GM19397 (cell line): Measurements from ENCODE around the gene SLC6A12.

Experiments
- ATAC-seq: cut with Tn5 transposase; IDR thresholded peaks from one replicate; pipeline ENCODE4 v1.9.1; 2021; ENCODE audit warnings: mild to moderate bottlenecking, moderate library complexity; ENCODE audit not compliant: unreplicated experiment

Gene SLC6A12

DNA sequence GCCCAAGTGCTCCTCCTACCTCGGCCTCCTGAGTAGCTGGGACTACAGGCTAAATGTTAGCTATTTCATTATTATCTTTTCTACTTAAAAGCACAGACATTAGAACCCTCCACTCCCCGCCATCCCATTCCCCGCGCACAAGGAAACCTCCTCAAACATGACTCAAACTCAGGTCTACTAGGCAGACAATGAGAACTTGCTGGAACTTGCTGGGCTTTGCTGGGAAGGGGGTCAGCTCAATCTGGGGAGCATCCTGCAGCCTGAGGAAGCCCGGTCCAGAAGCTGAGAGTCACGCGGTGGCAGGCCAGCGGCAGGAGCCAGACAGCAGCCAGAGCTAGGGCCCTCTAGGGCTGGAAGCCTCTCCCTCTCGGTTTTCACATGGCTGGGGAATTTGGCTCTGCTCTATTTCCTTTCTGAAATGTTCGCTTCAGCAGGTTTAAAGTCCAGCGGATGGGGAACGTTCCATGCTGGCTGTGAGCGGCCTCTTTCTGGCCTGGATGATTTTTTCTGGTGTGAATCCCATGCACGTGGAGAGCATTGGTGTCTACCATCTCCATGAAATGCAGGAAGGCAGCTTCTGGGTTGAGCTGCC, 68.5 kb downstream of the SLC6A12 start:
- ATAC-seq = no peak

DNA sequence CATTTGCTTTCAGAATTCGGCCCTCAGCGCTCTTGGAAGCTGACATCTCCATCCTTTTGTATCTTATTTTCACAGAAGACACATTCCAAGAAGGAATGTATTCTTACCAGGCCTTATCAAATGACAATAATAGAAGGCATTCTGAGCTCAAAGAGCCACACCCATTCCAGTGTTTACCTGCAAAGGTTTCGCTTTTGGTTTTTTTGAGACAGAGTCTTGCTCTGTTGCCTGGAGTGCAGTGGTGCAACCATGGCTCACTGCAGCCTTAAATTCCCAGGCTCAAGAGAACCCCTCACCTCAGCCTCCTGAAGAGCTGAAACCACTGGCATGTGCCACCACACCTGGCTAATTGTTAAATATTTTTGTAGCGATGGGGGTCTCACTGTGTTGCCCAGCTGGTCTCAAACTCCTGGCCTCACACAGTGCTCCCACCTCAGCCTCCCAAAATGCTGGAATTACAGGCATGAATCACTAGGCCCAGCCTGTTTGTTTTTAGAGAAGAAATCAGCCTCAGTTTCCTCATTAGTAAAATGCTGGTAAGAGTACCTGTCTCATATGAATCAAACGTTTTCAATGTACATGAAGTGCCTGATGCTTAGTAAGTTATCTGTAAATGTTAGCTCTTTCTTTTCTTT, 69.2 kb downstream of the SLC6A12 start:
- no peak for ATAC-seq

DNA sequence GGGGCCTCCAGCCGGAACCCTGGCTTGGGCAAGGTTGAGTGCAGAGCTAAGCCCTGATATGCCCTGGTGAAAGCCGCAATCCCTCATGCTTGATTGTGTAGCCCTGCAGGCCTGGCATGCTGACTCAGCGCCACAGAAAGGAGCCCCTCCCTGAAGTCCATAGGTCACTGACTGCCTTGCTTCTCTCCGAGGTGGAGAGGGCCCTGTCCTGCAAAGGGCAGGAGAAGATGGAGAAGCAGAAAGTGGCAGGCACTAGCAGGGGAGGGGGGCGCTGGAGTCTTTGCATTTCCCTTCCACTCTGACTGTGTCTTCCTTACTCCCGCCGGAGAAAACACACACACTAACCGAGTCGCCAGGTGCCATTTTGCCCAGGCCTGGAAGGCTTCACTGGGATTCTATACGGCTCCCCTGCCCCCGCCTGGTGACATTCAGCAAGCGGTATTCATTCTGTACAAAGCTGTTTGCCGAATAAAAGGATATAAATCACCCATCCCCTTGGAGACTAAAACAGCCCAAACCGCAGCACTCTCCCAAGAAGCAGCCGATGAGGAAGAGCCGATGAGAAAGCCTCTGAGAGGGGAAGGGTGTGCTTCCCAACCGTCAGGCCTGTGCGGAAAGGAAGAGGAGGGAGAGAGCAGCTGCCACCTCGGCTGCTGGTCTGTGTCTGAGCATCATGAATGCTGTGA, 69.8 kb downstream of the SLC6A12 start:
- ATAC-seq = no peak

DNA sequence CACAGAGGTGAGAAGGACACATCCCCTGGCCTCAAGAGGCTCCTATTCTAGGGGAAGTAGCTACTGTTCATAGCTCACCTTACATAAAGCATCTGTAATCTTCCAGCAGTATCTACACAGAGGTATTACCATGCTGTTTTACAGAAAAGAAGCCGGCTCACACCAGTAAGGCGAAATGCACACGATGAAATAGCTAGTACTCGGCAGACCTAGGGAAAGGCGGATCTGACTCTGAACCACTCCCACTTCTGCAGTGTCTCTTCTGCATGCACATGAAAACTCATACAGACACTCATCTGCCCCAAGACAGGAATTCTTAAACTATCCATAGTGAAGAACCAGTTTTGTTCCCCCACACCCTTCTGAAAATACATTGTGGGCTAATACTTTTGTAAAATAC, 73.8 kb downstream of the SLC6A12 start:
- ATAC-seq = no peak
